ENCODE data around the gene KSR1.

Gene KSR1

DNA sequence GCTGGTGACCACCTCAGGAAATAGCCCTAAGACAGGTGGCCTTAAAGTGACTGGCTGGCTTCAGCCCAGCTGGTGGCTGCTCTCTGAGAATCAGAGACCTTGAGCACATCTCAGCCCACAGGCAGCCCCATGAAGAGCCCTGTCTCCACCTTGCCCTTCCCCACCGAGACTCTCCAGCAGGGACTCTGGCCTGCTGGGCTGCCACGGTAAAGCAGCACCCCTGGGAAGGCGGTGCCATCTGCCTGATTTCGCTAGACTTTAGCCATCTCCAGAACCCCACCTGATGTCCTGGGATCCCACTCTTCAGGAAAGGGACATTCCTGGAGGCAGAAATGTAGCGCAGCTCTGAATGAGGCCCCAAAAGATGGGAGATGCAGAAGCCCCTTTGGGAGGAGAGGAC is 129.5 kb downstream of the KSR1 start:
- TF ChIP-seq ZNF274 (IDR thresholded peaks at IDR 0.05; ENCODE audit: low read depth, low read length) = no peak
- H3K4me3 ChIP-seq (ENCODE audit: low read length) = no peak overlapping the region

GRCh38 chr17:27586203-27586721 is 130.0 kb downstream of the KSR1 start:
- TF ChIP-seq ZNF274 (IDR thresholded peaks at IDR 0.05; ENCODE audit: low read depth, low read length) = no peak
- H3K4me3 ChIP-seq (ENCODE audit: low read length) = no peak overlapping the region

- no peak overlapping the region for H3K4me3 ChIP-seq (ENCODE audit: low read length)
- TF ChIP-seq ZNF274 (IDR thresholded peaks at IDR 0.05; ENCODE audit: low read depth, low read length) = no peak
Measured at GRCh38 chr17:27588354-27588753, 132.1 kb downstream of the KSR1 start.

DNA sequence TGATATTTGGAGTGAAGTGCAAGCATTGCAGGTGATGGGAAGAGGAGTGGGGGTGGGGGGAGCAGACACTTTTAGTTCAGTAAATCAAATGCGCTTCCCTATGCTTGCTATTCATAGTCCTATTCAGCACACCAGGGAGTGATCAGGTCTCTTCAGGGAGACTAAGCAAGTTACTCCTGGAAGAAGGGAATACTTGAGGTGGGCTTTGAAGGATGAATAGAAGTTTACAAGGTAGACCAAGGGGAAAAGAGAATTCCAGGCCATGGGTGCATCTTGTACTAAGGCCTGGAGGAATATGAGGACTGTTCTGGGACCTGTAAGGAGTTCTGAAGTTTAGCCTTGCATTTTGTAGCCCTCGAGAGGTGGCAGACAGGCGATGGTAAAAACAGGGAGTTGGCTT is 134.6 kb downstream of the KSR1 start:
- TF ChIP-seq ZNF274 (IDR thresholded peaks at IDR 0.05; ENCODE audit: low read depth, low read length) = no peak
- H3K4me3 ChIP-seq (ENCODE audit: low read length) = no peak overlapping the region

DNA sequence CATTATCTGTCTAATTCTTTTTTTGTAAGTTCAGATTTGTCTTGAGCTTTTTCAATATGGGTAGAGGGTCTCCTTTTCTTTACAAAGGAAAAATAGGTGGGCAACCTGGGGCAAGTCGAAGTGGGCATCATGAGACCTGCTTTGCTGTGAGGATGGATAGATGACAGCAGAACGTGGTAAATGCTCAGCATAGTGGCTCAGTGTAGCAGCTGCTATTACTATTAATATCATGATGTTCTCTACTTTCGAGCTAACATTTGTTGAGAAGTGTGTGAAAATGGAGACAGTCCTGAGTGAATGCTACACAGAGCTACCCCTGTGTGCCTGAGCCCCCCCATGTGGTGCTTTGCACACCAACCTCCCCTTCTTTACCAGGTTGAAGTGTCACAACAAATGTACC is 135.7 kb downstream of the KSR1 start:
- TF ChIP-seq ZNF274 (IDR thresholded peaks at IDR 0.05; ENCODE audit: low read depth, low read length) = no peak
- no peak overlapping the region for H3K4me3 ChIP-seq (ENCODE audit: low read length)

DNA sequence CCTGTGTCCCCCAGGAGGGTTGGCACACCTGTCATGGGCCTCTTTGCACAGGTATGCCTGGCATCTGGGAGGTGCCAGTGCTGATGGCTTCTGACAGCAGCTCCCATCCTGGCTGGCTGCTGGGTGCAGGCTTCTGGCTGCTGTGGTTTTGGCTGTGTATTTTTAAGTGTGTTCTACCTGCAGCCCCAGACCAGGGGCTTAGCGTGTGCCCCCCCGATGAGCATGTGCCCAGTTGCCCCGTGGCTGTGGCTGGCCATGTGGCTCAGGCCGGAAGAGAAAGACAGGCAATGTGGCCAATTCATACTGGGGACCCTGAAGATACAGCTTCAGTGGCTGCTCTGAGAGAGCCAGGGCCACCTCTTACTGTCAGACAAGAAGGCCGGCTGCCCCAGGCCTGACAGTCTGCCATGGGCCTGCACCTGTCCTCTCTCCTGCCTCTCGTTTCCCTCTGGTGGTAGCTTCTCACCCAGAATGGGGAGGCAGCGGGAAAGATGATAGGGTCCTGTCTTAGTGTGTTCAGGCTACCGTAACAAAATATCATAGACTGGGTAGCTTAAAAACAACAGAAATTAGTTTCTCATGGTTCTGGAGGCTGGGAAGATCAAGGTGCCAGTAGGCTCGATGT is 137.1 kb downstream of the KSR1 start:
- H3K4me3 ChIP-seq (ENCODE audit: low read length) = no peak overlapping the region
- TF ChIP-seq ZNF274 (IDR thresholded peaks at IDR 0.05; ENCODE audit: low read depth, low read length) = no peak

GRCh38 chr17:27593857-27594255 is 137.6 kb downstream of the KSR1 start:
- TF ChIP-seq ZNF274 (IDR thresholded peaks at IDR 0.05; ENCODE audit: low read depth, low read length) = no peak
- no peak overlapping the region for H3K4me3 ChIP-seq (ENCODE audit: low read length)

DNA sequence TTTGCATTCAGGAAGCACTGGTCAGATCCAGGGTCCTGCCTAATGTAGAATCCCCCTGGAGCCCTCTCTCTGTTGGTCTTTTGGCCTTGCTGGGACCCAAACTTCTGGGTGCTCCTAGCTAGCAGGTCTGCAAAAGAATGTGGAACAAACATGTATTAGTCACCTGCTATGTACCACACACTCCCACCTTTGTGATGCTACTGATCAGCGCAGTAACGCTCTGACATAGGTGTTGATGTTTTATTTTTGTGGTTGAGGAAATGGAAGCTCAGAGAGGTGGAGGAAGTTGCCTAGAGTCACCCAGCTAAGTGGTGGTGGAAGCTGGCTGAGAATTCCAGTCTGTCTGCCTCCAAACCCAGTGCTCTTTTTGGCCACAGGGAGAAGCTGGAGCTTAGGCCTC is 139.0 kb downstream of the KSR1 start:
- TF ChIP-seq ZNF274 (IDR thresholded peaks at IDR 0.05; ENCODE audit: low read depth, low read length) = no peak

GRCh38 chr17:27596096-27596495 is 139.8 kb downstream of the KSR1 start:
- no peak for TF ChIP-seq ZNF274 (IDR thresholded peaks at IDR 0.05; ENCODE audit: low read depth, low read length)
- no peak overlapping the region for H3K4me3 ChIP-seq (ENCODE audit: low read length)

More for the DNA sequence above, 139.0 kb downstream of the KSR1 start:
- no peak overlapping the region for H3K4me3 ChIP-seq (ENCODE audit: low read length)

GRCh38 chr17:27596566-27597187 is 140.4 kb downstream of the KSR1 start:
- TF ChIP-seq ZNF274 (IDR thresholded peaks at IDR 0.05; ENCODE audit: low read depth, low read length) = no peak
- no peak overlapping the region for H3K4me3 ChIP-seq (ENCODE audit: low read length)

DNA sequence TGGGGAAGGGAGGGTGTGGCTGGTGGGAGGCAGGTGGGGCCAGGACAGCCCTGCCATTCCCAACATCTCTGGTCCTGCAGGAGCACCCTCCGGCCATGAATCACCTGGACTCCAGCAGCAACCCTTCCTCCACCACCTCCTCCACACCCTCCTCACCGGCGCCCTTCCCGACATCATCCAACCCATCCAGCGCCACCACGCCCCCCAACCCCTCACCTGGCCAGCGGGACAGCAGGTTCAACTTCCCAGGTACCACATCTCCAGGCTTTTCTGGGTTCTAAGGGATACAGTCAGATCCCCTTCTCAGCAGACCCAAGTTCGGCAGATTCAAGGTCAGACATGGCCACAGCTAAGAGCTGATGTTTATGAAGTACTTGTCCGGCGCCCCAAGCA is 140.9 kb downstream of the KSR1 start:
- no peak overlapping the region for H3K4me3 ChIP-seq (ENCODE audit: low read length)
- TF ChIP-seq ZNF274 (IDR thresholded peaks at IDR 0.05; ENCODE audit: low read depth, low read length) = no peak

DNA sequence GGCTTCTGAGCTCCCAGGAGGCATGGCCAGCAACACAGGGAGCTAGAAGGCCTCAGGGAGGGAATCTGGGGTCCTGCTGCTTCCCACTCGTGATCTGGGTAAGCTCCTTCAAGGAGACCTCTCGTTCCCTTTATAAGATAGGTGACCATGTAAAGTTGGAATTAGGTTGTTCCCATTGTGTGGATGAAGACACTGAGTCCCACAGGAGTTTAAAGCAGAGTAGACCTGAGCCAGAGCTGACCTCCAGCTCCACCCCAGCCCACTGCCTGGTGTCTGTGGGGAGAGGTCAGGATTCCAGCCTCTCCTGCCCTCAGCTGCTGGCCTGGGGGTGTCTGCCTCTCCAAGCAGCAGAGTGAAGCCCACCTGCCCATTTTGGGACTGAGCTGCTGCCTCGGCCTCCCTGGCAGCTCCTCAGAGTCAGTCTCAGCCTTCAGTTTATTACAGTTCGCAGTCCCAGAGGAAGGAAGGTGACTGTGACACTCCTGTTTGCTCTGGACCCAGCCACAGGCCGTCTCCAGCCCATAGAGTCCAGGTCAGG is 141.6 kb downstream of the KSR1 start:
- no peak for TF ChIP-seq ZNF274 (IDR thresholded peaks at IDR 0.05; ENCODE audit: low read depth, low read length)
- H3K4me3 ChIP-seq (ENCODE audit: low read length) = no peak overlapping the region

DNA sequence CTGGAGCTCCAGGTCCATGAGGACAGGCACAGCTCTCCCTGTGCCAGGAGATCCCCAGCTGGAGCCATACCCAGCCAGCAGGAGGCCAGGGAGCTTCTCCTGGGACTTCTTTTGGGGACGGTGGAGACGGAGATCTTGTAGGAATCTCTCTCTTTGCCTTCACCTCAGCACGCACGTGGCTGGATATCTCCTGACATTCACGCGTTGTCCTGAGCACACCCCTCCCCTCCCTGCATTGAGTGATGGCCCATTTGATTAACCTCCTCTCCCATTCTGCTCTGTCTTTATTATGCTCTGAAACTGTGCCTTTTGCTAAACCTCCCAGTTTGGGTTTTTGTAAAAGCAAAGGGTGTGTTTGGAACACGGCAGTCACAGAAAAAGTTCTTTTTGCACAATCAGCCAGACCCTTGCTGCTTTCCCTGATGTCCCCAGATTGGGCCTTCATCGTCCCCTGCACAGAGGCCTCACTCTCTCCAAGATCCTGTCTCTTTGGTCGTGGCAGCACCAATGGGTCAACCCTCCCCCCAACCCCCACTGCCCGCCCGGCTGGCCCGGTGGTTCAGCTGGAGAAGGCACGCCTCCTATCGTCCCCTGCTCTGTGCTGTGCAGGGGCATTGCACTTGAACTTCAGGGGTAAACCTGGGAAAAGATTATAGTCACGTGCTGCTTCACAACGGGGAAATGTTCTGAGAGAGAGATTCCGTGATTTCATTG is 142.2 kb downstream of the KSR1 start:
- no peak overlapping the region for H3K4me3 ChIP-seq (ENCODE audit: low read length)

GRCh38 chr17:27600471-27600870 is 144.2 kb downstream of the KSR1 start:
- H3K4me3 ChIP-seq (ENCODE audit: low read length) = no peak overlapping the region
- no peak for TF ChIP-seq ZNF274 (IDR thresholded peaks at IDR 0.05; ENCODE audit: low read depth, low read length)

More for the DNA sequence above, 142.2 kb downstream of the KSR1 start:
- TF ChIP-seq ZNF274 (IDR thresholded peaks at IDR 0.05; ENCODE audit: low read depth, low read length) = no peak
